Activated CD8-positive, alpha-beta memory T cell treated with anti-CD3 and anti-CD28 coated beads for 4 hours (primary cell): ENCODE measurements around the gene ICE2.
"Not testable (repeated sequence)": the region's sequence is repeated elsewhere in the genome, so short reads cannot be mapped to it uniquely, and the experiment has no call there.

Source experiments
- DNase-seq, 2 donors: peaks; one replicate each; pipeline ENCODE4 v3.0.0-alpha.2; 2020; ENCODE audit warnings: low read depth in 2 of 2

Gene ICE2

GRCh38 chr15:60444289-60444912 lies 34.5 kb downstream of the ICE2 start:
- no peak for DNase-seq

GRCh38 chr15:60442763-60443162 lies 36.2 kb downstream of the ICE2 start:
- no peak for DNase-seq

GRCh38 chr15:60442031-60442650 lies 36.8 kb downstream of the ICE2 start:
- DNase-seq: no peak

- DNase-seq: no peak
Measured at GRCh38 chr15:60441331-60441730, 37.6 kb downstream of the ICE2 start.

GRCh38 chr15:60438646-60439045 lies 40.3 kb downstream of the ICE2 start:
- DNase-seq: no peak

GRCh38 chr15:60428935-60429334 lies 50.0 kb downstream of the ICE2 start:
- no peak for DNase-seq

GRCh38 chr15:60426870-60427508 lies 52.0 kb downstream of the ICE2 start:
- DNase-seq: no peak

GRCh38 chr15:60425461-60425860 lies 53.5 kb downstream of the ICE2 start:
- no peak for DNase-seq

GRCh38 chr15:60424006-60424405 lies 54.9 kb downstream of the ICE2 start:
- no peak for DNase-seq

- no peak for DNase-seq
Measured at GRCh38 chr15:60423537-60423936, 55.4 kb downstream of the ICE2 start.

GRCh38 chr15:60421544-60421943 lies 57.4 kb downstream of the ICE2 start:
- DNase-seq: no peak

GRCh38 chr15:60420203-60420716 lies 58.7 kb downstream of the ICE2 start:
- DNase-seq: no peak

- DNase-seq: no peak
Measured at GRCh38 chr15:60419753-60420152, 59.2 kb downstream of the ICE2 start.

GRCh38 chr15:60418096-60418495 lies 60.8 kb downstream of the ICE2 start:
- DNase-seq: no peak

- no peak for DNase-seq
Measured at GRCh38 chr15:60417112-60417511, 61.8 kb downstream of the ICE2 start.

- no peak for DNase-seq
Measured at GRCh38 chr15:60416484-60416883, 62.5 kb downstream of the ICE2 start.

- DNase-seq: no peak
Measured at GRCh38 chr15:60414016-60414682, 64.8 kb downstream of the ICE2 start.

- DNase-seq: no peak
Measured at GRCh38 chr15:60413231-60413824, 65.6 kb downstream of the ICE2 start.

- not testable (repeated sequence) for DNase-seq
Measured at GRCh38 chr15:60412807-60413206, 66.1 kb downstream of the ICE2 start.

GRCh38 chr15:60411774-60412425 lies 67.0 kb downstream of the ICE2 start:
- DNase-seq: no peak

GRCh38 chr15:60410350-60410749 lies 68.6 kb downstream of the ICE2 start:
- DNase-seq: not testable (repeated sequence)
